GM19395 (cell line): ENCODE data around the gene MCC.
"Not testable (repeated sequence)": the region's sequence is repeated elsewhere in the genome, so short reads cannot be mapped to it uniquely, and the experiment has no call there.

Experiments
- ATAC-seq: cut with Tn5 transposase; IDR thresholded peaks from one replicate; pipeline ENCODE4 v1.9.1; 2021; ENCODE audit warnings: mild to moderate bottlenecking, moderate library complexity; ENCODE audit not compliant: unreplicated experiment

MCC gene

GRCh38 chr5:113092683-113093082 is 395.6 kb downstream of the MCC start:
- ATAC-seq: no peak

- ATAC-seq: no peak
Measured at GRCh38 chr5:113091622-113092021, 396.6 kb downstream of the MCC start.

- no peak for ATAC-seq
Measured at GRCh38 chr5:113090336-113091106, 397.7 kb downstream of the MCC start.

- ATAC-seq: no peak
Measured at GRCh38 chr5:113089653-113090335, 398.5 kb downstream of the MCC start.

- ATAC-seq: no peak
Measured at GRCh38 chr5:113087976-113088514, 400.2 kb downstream of the MCC start.

GRCh38 chr5:113085880-113086409 is 402.3 kb downstream of the MCC start:
- no peak for ATAC-seq

GRCh38 chr5:113085084-113085414 is 403.2 kb downstream of the MCC start:
- ATAC-seq: no peak

GRCh38 chr5:113084402-113085083 is 403.7 kb downstream of the MCC start:
- ATAC-seq: no peak

GRCh38 chr5:113083481-113083880 is 404.8 kb downstream of the MCC start:
- ATAC-seq: no peak

- no peak for ATAC-seq
Measured at GRCh38 chr5:113082547-113082905, 405.7 kb downstream of the MCC start.

GRCh38 chr5:113081881-113082546 is 406.2 kb downstream of the MCC start:
- ATAC-seq: no peak

- ATAC-seq: no peak
Measured at GRCh38 chr5:113081091-113081839, 407.0 kb downstream of the MCC start.

GRCh38 chr5:113076649-113077048 is 411.6 kb downstream of the MCC start:
- not testable (repeated sequence) for ATAC-seq

- no peak for ATAC-seq
Measured at GRCh38 chr5:113075019-113075418, 413.2 kb downstream of the MCC start.

- ATAC-seq: not testable (repeated sequence)
Measured at GRCh38 chr5:113073629-113074034, 414.6 kb downstream of the MCC start.

GRCh38 chr5:113071401-113071800 is 416.9 kb downstream of the MCC start:
- ATAC-seq: no peak

- no peak for ATAC-seq
Measured at GRCh38 chr5:113070901-113071300, 417.4 kb downstream of the MCC start.

- ATAC-seq: no peak
Measured at GRCh38 chr5:113068559-113068958, 419.7 kb downstream of the MCC start.

- ATAC-seq: no peak
Measured at GRCh38 chr5:113067635-113068344, 420.5 kb downstream of the MCC start.

- no peak for ATAC-seq
Measured at GRCh38 chr5:113065626-113066025, 422.6 kb downstream of the MCC start.
